Breast epithelium (tissue), 3 donors: ENCODE results near the gene TGFBR3.

Experiments
- CTCF ChIP-seq, 3 donors: fragments of 450-650 bp; IDR thresholded peaks; one replicate each; pipeline ENCODE4 v1.5.1; 2016 to 2017; ENCODE audit warnings: antibody characterized with exemption in 3 of 3, mild to moderate bottlenecking in 3 of 3, moderate library complexity in 3 of 3
- POLR2A ChIP-seq: fragments of 450-650 bp; IDR thresholded peaks from one replicate; pipeline ENCODE4 v1.6.1; 2016; ENCODE audit warnings: antibody characterized with exemption, mild to moderate bottlenecking, moderate library complexity

DNA sequence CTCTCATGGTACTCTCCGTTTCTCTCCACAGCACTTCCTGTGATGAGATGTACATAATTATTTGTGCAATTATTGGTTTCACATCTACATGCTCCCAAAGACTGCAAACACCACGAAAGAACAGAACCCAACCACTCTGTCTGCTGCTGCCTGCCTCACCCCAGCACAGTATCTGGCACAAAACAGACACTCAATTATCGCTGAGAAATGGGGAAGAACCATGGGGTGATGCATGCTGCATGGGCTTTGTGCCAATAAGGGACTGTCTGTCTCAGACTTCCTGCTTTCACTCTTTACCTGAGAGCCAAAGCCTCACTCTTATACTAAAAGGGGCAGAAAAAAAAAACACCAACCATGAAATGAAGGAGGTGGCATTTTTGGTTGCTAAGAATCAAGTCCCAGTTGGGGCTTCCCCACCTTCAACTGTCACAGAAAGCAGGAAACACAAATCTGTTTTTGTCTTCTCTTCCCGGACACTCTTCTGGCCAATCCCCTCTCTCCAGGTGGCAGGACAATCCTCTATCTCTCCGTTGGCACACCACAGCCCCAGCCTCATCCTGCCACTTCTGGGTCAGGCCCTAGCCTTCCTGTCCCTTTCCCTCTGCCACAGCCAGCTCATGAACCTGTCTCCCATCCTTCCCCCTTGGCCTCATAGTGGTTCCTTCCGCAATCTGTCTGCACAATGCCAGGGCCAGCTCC, 82.0 kb downstream of the TGFBR3 start:
- no peak for TF ChIP-seq CTCF (IDR thresholded peaks at IDR 0.05)
- no peak for TF ChIP-seq POLR2A
